ENCODE results near the gene PRDM7. TPM values are rescaled to one million over a fixed set of nuclear protein-coding genes. Genes with fewer than 3 reads are reported as not detected.

The PRDM7 gene
- total RNA-seq, 1 donor from 2014 or later, result not detected

GRCh38 chr16:90046122-90046970, 30.8 kb downstream of the PRDM7 start:
- H3K36me3 ChIP-seq, result peaks cover 26% of the 10 kb centered on the region
- H3K4me3 ChIP-seq, result peak overlapping the region; percentile 51
- TF ChIP-seq, protein P1, sequence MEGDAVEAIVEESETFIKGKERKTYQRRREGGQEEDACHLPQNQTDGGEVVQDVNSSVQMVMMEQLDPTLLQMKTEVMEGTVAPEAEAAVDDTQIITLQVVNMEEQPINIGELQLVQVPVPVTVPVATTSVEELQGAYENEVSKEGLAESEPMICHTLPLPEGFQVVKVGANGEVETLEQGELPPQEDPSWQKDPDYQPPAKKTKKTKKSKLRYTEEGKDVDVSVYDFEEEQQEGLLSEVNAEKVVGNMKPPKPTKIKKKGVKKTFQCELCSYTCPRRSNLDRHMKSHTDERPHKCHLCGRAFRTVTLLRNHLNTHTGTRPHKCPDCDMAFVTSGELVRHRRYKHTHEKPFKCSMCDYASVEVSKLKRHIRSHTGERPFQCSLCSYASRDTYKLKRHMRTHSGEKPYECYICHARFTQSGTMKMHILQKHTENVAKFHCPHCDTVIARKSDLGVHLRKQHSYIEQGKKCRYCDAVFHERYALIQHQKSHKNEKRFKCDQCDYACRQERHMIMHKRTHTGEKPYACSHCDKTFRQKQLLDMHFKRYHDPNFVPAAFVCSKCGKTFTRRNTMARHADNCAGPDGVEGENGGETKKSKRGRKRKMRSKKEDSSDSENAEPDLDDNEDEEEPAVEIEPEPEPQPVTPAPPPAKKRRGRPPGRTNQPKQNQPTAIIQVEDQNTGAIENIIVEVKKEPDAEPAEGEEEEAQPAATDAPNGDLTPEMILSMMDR (IDR thresholded peaks at IDR 0.05), result no peak
- DNase-seq (no peak), ATAC-seq (peak in 1 of 2 donors; percentile 1)
- no peaks in the 10 kb centered on the region for H3K9me3 ChIP-seq
- intact Hi-C loops (cut with DNase I), result no loop called here
- H3K4me1 ChIP-seq, result peaks cover 14% of the 10 kb centered on the region
- H3K27ac ChIP-seq, result no peak overlapping the region
- peaks cover 12% of the 10 kb centered on the region for H3K27me3 ChIP-seq (ENCODE audit: low read depth)

- Histone ChIP-seq H3K4me3 (no peak overlapping the region), H3K9me3 (no peaks in the 10 kb centered on the region), H3K27ac (no peak overlapping the region), H3K36me3 (peaks cover 47% of the 10 kb centered on the region), H3K4me1 (peaks cover 14% of the 10 kb centered on the region), H3K27me3 (ENCODE audit: low read depth) (peaks cover 12% of the 10 kb centered on the region)
- intact Hi-C loops (cut with DNase I), result no loop called here
- ATAC-seq (peak; percentile 52 to 56), DNase-seq (no peak)
- TF ChIP-seq, protein P1 (IDR thresholded peaks at IDR 0.05), result no peak
Measured at GRCh38 chr16:90044111-90044551, 33.0 kb downstream of the PRDM7 start.

GRCh38 chr16:90043526-90043925, 33.6 kb downstream of the PRDM7 start:
- no peak for DNase-seq
- H3K9me3 ChIP-seq, result no peaks in the 10 kb centered on the region
- no peak for ATAC-seq
- H3K4me3 ChIP-seq, result no peak overlapping the region
- intact Hi-C loops (cut with DNase I), result no loop called here
- H3K27me3 ChIP-seq (ENCODE audit: low read depth), result peaks cover 12% of the 10 kb centered on the region
- no peak overlapping the region for H3K27ac ChIP-seq
- peaks cover 14% of the 10 kb centered on the region for H3K4me1 ChIP-seq
- peaks cover 53% of the 10 kb centered on the region for H3K36me3 ChIP-seq
- TF ChIP-seq, protein P1 (IDR thresholded peaks at IDR 0.05), result no peak

DNA sequence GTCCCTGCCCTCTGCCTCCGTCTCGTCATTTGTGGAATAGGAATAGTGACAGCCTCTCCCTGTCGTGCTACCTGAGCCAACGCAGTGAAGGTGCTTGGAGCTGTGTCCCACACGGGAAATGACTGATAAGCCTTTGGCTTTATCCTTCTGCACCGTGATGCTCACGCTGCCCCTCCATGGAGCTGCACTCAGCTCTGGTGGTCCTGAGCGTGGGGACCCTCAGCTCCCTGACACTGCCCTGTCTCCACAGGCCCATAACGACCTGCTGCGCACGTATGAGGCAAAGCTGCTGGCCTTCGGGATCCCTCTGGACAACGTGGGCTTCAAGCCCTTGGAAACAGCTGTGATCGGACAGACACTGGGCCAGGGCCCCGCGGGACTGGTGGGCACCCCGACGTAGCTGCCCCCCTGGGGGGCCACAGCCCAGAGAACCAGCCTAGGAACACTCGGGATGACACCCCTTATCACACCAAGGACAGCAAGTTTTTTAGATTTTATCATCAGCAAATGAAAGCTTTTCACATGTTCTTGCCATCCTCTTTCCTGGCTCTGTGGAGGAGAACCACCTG, 34.1 kb downstream of the PRDM7 start:
- peaks cover 58% of the 10 kb centered on the region for H3K36me3 ChIP-seq
- intact Hi-C loops (cut with DNase I), result no loop called here

GRCh38 chr16:90041896-90042473, 35.1 kb downstream of the PRDM7 start:
- Histone ChIP-seq H3K4me1 (peaks cover 9% of the 10 kb centered on the region), H3K27me3 (ENCODE audit: low read depth) (peaks cover 11% of the 10 kb centered on the region), H3K9me3 (no peaks in the 10 kb centered on the region), H3K36me3 (peaks cover 68% of the 10 kb centered on the region), H3K4me3 (no peak overlapping the region), H3K27ac (no peak overlapping the region)
- ATAC-seq (no peak), DNase-seq (no peak)
- intact Hi-C loops (cut with DNase I), result no loop called here
- TF ChIP-seq, protein P1 (IDR thresholded peaks at IDR 0.05), result no peak

More for the DNA sequence above, 34.1 kb downstream of the PRDM7 start:
- TF ChIP-seq, protein P1 (IDR thresholded peaks at IDR 0.05), result no peak
- H3K4me3 ChIP-seq, result no peak overlapping the region
- peaks cover 14% of the 10 kb centered on the region for H3K4me1 ChIP-seq
- no peak overlapping the region for H3K27ac ChIP-seq
- H3K27me3 ChIP-seq (ENCODE audit: low read depth), result peaks cover 12% of the 10 kb centered on the region
- no peaks in the 10 kb centered on the region for H3K9me3 ChIP-seq
- ATAC-seq (no peak), DNase-seq (no peak)
